NK-92 (cell line): ENCODE measurements around the gene ANKMY1.

ENCODE experiments used
- DNase-seq: peaks from one replicate; lab custom pipeline; 2025; ENCODE audit not compliant: unreplicated experiment; lab: John Stamatoyannopoulos, UW

Gene ANKMY1

DNA sequence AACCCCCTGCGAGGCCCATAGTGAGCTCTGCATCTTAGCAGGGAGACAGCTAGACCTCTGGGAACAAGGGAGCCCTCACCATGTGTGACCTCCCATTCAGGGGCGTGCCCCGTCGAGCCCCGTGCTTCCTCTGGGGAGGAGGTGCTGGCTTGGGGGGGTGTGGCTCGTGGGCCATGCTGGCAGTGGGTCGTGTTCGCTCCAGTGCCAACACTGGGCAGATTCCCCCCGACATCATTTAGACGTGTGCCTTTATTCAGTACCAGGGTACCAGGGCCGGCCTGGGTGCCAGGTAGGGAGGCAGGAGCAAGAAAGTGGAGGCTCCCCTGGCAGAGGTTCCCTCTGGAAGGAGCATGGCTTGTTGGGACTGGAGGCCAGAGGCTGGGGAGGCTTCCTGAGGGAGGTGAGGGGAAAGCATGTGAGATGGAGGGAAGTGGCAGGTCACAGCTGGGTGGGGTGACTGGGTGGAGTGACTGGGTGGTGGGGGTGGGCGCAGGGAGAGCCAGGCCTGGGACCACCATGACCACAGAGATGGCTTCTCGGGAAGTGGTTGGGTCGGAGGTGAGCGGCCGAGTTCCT, 107.2 kb downstream of the ANKMY1 start:
- no peak for DNase-seq

DNA sequence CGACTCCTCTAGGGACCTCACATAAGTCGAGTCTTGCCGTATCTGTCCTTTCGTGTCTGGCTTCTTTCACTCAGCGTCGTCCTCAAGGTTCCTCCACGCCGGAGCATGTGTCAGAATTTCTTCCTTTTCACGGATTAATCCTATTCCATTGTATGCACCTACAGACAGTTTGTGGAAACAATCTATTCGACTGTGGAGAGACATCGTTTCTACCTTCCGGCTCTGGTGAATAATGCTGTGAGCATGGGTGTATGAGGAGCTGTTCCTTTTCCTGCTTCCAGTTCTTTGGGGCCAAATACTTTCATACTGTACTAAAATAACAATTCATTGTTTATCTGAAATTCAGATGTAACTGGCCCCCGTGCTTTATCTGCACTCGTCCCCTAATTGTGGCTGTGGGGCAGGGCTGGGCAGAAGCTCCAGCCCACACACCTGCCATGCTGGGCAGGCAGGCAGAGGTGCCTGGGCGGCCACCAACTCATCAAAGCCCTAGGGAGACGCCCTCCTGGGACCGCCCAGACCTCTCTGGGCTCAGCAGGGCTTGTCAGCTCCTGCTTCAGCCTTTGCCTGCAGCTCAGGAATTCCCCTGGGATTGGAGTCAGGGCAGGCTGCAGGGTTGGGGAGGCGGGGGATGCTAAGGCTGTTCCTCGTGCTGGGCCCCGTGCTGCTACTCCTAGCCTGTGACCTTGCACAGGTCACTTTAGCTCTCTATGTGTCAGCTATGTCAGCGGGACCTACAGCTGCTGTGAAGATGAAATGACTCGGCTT, 107.8 kb downstream of the ANKMY1 start:
- no peak for DNase-seq

DNA sequence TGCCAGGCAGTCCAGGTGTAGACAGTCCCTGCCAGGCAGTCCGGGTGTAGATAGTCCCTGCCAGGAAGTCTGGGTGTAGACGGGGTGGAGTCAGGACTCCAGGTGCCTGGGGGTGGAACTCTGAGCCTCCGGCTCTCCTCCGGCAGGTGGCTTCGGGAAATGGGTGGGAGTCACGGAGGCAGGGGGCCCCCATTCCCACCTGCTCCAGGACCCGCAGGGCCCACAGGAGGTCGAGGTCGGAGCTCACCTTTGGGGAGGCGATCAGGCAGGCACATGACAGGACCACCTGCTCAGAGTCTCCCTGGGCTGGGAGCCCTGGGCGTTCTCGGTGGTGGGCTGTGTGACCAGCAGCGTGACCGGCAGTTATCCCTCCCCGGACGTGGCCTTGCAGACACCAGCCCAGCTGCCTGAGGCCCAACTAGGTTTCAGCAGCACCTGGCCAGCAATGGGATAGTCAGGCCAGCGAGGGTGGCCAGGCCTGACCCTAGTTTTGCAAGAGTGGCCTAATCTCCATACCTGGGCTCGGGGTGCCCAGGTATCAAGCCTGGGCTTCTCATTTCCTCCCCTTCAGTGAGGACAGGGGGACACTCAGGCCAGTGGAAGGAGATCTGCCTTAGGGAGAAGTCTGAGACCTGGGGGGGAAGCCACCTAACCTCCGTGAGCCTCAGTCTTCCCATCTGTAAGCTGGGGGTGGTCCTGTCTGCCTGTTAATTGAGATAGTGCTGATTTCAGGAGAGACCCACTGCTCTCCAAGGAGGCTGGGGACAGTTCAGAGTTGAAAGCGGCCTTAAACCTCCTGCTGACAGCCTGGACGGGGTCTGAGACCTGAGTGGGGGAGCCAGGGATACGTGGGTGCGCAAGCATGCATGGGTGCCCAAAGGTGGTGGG, 109.2 kb downstream of the ANKMY1 start:
- no peak for DNase-seq

DNA sequence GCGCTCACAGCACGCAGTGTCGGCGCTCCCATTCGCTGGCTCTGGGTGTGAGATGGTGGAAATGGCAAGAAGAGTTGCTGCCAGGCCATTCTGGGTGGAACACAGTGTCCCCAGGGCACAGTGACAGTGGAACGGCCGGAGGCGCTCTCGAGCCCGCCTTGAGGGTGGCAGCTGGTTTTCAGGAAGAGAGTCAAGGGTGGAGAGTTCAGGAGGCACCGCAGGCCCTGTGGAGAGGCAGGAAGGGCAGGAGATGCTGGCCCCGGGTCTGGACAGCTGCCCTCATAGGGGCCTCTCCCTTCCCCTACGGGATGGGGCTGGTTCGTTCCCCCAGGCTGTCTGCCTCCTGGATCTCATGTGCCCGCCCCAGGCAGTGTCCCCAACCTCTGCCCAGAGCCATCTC, 109.9 kb downstream of the ANKMY1 start:
- no peak for DNase-seq

DNA sequence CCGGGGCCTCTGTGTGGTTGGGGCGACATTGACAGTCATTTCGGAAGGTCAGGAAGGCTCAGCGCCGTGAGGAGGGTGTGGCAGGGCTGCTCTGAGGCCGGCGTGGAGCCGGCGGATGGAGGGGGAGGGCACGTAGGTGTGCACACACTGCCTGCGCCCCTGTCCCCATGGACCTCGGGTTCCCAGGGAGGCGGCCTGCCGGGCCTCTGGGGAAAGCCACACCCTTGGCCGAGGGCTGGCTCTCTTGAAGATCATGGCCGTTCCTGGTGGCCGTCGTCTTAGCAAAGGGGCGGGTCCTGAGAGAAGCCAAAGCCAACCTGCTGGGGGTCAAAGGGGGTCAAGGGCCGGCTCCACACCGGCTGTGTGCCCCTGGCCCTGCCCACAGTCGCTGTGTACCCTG, 110.5 kb downstream of the ANKMY1 start:
- DNase-seq, result no peak

DNA sequence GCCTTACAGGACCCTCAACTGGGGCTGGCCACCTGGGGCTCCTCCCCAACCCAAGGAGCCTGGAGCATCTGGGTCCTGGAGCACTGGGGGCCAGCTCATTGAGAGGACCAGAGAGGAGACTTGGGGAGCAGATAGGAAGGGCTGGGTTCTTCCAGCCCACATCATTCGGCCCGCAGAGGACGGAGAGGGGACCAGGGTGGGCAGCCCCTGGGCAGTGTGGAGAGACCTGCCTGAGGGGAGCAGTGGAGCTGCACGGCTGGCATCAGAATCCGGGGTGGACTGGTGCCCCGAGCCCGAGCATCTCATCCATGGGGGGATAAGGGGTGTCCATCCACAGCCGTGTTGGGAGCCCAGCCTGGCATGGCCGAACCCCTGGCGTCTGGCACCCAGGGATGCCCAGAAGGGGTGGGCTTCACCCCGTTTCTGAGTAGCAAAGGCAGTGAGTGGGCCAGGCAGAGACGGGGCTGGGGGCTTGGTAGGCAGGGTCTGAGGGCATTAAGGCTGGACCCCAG, 111.1 kb downstream of the ANKMY1 start:
- no peak for DNase-seq

DNA sequence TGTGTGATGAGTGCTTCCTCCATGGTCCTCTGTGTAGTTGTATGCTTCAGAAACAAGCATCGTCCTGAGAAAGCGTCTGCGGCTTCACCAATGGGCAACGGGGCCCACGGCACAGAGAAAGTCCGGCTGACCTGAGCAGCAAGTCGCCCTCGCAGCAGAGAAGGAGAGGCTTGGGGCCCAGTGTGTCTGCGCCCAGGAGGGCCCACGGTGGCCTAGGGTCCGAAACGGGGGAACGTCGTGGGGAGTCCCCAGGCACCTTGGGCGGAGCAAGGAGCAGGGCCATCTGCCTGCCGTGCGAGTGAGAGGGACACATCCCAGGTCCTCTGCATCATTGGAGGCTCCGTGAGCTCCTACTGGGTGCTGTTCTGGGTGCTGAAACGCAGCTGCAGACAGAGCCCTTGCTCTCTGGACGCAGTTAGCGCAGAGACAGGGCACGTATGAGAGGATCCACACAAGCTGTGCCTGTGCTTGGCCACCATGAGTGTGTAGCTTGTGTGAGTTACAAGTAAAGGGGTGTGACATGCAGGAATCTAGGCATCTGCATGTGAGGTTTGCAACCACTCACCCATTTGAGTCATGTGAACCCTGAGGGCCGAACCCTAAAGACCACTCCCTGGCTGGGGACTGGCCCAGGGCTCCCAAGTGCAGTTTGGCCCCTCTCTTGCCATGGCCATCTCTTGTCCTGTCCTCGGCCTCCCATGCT, 111.7 kb downstream of the ANKMY1 start:
- no peak for DNase-seq

DNA sequence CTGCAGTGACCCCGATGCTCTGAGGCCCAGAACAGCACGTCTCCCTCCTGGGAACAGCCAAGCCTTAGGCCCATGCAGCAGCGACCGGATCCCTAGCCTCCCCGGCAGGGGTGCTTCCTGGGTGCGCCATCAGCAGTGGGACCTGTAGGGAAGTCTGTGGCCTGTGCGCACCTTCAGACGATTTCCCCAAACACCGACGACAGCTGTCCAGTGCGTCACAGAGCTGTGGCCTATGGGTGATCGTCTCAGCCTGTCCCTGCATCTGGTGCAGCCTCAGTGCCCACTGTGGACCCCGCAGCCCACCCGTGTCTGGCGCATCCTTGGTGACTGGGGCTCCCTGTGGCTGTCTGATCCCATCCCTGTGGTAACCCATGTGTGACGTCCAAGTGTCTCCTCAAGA, 113.3 kb downstream of the ANKMY1 start:
- no peak for DNase-seq

DNA sequence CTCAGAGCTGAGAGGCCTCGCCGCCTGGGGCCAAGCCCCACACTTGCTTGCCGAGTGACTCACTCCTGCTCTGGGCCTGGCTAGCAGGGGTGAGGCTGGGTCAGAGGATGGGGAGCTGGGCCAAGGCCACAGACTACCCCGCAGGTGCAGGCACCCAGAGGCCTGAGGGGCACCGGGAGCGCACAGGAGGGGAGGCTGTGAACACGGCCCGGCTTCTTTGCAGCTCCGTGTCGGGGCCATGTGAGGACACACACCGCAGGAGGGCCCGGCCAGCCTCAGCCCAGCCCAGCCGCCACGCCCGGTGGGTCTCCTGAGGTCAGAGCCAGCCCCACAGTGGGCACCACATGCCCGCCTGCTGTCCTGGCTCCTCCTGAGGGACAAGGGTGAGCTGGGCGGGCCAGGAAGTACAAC, 113.9 kb downstream of the ANKMY1 start:
- DNase-seq, result no peak

DNA sequence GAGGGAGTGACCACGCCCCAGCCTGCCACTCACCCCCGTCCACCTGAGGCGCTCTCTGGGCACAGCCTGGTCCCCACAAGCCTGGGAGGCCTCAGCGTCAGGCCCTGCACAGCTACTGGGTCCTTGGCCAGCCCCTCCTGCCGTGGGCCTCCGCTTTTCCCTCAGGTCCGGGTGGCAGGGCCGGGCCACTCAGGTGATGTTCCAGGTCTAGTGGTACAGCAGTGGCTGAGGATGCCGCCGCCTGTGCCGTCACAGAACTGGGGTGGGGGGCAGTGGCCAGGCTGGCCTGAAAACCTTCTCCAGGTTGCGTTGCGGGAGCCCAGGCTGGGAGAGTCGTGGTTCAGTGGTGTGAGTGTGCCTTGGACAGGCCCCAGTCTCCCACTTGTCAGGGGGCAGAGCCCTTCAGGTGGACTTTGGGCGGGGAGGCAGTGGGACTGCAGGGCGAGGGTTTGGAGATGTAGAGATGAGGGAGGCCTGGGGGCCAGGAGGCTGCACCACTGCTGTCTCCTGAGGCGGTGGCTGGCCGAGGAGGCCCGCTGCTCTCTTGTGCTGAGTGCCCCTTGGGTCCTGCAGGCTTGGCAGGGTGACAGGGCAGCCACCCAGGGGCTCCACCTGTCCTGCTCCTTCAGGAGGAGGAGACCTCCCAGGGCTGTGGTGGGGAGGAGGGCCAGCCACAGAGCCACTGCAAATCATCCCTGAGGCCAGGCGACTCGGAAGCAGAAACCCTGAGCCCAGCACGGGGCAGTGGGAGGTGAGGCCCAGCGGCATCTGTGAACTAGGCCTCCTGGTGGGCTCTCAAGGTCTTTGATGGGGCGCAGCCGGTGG, 114.7 kb downstream of the ANKMY1 start:
- no peak for DNase-seq

DNA sequence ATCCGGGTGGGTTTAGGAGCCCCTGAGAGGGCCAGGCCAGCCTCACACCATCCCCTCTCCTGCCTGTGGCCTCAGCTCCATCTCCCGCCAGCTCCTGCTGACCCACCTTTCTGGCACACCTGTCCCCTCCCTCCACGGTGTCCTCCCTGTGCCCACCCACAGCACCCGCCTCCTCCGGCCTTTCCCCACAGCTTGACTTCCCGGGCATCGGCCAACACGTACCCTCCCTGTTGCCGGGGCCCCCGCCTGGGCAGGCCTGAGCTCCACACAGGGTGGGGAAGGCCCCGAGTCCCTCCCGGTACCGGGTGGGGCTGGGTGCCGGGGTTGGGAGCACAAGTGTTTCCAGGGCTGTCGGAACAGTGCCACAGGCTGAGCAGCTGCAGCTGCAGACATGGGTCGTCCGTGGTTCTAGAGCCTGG, 115.8 kb downstream of the ANKMY1 start:
- no peak for DNase-seq

DNA sequence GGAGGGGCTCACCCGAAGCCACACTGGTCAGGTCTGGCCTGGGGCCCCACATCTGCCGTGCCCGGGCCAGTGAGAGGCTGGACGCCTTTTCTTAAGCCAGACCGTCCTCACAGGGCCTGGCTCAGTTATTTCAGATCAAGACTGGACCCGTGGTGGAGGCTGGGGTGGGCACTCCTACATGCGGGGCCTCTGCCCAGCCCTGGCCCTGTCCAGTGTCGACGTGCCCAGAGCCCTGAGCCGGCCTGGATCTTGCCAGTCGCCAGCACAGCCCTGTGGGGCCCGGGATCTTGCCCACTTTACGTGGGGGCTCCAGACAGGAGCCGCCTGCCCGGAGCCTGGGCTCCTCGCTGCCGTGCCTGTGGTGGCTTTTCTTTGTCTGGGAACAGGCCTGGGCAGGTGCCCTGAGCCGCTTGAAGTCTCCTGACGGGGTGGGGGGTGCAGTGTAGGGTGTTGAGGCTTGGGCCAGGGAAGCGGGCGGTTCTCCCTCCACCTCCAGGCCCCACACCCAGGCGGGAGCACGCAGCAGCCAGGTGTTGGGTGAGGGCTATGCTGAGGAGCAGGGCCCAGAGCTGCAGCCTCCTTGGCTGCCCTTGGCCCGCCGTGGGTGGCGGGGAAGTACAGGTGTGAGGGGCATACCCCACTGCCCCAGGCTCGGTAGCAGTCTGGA, 116.3 kb downstream of the ANKMY1 start:
- no peak for DNase-seq

DNA sequence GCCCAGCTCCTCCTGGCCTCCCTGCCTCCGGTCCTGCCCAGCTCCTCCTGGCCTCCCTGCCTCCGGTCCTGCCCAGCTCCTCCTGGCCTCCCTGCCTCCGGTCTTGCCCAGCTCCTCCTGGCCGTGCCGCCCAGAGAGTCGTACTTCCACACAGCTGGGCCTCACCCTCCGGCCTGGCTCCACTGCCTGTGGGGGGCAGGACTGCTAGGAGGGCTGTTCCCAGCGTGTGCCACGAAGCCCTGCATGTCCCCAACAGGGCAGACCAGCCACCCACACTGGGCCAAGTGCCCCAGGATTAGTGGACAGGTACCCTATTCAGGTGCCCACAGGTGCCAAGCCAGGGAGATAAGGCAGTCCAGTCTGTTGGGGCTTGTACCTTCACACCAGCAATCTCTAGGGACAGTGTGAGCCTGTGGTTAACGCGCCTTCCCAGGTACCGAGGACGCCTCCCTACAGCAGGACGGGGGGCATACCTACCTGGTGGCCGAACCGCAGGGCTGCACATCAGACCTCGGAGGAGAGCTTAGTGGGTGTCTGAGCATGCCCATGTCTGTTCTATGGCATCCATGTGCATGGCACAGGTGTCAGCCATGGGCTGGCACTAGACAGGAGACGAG, 117.0 kb downstream of the ANKMY1 start:
- no peak for DNase-seq

DNA sequence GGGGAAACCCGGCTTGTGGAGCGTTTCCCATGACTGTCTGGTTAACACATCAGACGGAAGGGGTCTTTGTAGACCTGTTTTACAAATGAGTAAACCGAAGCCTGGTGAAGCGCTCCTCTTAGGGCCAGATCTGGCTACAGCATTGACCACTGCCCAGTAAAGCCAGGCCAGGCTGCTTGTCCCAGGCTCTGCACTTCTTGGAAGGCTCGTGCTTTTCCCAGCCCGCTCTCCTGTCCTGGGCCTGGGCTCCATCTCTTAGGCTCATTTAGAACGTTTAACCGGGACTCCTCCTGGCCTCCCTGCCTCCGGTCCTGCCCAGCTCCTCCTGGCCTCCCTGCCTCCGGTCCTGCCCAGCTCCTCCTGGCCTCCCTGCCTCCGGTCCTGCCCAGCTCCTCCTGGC, 117.5 kb downstream of the ANKMY1 start:
- no peak for DNase-seq

DNA sequence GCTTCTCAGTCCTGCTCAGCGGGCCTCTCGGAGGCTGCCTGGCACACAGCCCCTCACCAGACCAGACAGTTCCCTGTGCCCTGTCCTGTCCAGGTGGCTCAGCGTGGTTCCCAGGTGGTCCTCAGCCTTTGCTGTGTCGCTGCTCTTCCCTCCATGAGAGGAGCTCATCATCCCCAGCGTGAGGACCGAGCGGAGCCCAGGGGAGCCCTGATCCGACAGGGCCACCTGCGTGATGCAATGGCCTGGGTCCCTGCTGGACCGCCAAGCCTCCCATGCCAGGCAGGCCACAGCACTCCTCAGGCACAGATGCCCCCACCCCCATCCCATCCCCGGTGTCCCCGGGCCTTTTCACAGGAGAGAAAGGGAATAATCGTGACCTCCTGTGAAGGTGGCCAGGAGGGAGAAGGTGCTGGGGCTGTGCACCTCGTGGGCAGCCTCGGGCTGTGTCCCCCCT, 118.1 kb downstream of the ANKMY1 start:
- no peak for DNase-seq

DNA sequence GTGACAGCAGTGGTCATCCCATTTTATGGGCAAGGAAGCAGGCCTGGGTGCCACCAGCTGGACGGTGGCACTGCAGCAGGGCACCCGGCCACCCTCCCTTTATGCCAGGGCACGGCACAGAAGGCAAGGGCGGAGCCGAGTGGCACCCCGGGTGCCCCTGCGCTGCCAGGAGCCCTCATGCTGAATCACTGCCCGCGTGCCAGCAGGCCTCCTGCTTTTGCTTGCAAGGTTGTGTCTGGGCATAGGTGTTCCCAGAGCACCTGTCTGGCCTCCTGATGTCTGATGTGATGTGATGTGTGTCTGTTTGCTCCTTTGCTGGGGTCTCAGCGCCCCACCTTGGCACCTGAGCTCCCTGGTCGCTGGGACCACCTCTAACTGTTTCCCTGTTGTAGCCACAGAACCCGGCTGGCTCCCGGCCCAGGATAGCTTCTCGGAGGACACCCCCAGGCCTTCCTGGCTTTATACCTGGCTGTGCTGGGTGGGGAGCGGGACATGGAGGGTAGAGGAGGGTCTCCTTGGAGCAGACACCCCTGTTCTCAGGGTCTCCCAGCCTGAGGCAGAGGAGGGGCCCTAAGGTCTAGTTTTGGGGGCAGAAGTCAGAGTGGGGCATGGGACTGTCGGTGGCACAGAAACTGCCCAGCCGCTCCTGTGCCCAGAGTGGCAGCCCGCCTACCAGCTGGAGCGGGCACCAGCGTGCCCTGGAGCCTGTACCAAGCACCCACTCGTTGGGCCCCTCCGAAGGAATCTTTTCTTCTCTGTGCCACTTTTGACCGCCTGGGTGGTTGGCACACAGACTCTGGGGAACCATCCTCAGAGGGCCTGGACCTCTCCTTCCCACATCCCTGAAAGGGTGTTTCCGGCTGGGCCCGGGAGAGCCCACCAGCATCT, 118.7 kb downstream of the ANKMY1 start:
- no peak for DNase-seq

DNA sequence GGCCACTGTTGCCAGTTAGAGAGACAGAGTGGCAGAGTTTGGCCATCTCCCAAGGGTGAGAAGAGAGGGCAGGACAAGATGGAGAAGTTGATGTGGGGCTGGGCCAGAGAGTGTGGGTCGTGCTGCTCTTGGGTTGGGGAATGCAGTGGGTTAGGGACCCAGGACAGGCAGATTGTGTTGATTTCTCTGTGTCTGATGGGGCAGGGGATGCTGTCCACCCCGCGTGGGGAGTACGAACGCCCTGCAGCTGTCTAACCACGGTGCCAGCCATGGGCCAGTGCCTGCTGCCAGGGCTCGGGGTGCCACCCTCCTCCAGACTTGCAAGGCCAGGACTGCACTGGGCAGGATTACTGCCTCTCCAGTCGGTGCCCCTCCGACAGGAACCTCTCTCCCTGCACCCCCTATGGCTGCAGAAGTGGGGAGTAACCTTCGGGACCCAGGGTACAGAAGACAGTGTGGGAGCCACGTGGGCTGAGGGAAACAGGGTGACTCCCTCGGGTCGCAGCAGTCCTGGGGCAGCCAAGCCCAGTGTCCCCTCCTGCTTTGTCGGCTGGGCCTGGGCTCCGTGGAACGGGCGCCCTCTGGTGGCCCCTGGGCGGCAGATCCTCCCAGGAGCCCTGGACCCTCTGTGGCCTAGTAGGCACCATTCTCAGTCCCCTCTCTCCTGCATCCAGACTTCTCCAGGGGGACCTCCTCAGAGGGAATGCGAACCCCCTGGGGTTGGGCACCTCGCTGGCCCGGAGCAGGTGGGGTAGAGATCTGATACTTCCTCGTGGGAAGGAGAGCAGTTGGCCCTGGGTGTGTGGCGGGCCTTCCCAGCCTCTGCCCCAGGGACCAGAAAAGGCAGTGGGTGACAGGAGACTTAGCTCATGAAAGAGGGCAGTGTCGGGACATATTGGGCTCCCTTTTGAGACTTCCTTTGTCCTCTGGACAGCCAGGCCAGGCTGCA, 119.7 kb downstream of the ANKMY1 start:
- no peak for DNase-seq
